MM.1S (cell line): ENCODE measurements around the gene VWA1.
"Not testable (repeated sequence)": the region's sequence is repeated elsewhere in the genome, so short reads cannot be mapped to it uniquely, and the experiment has no call there.

Source experiments
- DNase-seq: peaks from one replicate; pipeline ENCODE4 v3.0.0-alpha.2; 2015
- H2AFZ ChIP-seq: fragments of 300-600 bp; sonication (generic); 2 replicates; pipeline ENCODE4 v1.6.0; 2016; ENCODE audit warnings: antibody characterized with exemption, low read length
- H3F3A ChIP-seq: fragments of 300-600 bp; sonication (generic); 2 replicates; pipeline ENCODE4 v1.6.1; 2016; ENCODE audit warnings: mild to moderate bottlenecking, antibody characterized with exemption, low read length, moderate library complexity, mixed read lengths; ENCODE audit not compliant: insufficient read depth
- H3K27ac ChIP-seq: fragments of 300-600 bp; sonication (generic); 2 replicates; pipeline ENCODE4 v1.5.1; 2016; ENCODE audit warnings: mild to moderate bottlenecking, low read length
- H3K27me3 ChIP-seq: fragments of 300-600 bp; sonication (generic); replicated peaks from 2 replicates; pipeline ENCODE4 v1.6.0; 2016; ENCODE audit warnings: low read length; ENCODE audit not compliant: insufficient read depth
- H3K36me3 ChIP-seq: fragments of 300-600 bp; sonication (generic); replicated peaks from 2 replicates; pipeline ENCODE4 v1.6.1; 2016; ENCODE audit warnings: mild to moderate bottlenecking, low read length, mixed read lengths; ENCODE audit not compliant: insufficient read depth
- H3K4me1 ChIP-seq: fragments of 300-600 bp; sonication (generic); 2 replicates; pipeline ENCODE4 v1.6.1; 2016; ENCODE audit warnings: low read length, mixed read lengths
- H3K4me2 ChIP-seq: fragments of 300-600 bp; sonication (generic); 2 replicates; pipeline ENCODE4 v1.6.0; 2016; ENCODE audit warnings: low read depth, low read length
- H3K4me3 ChIP-seq: fragments of 300-600 bp; sonication (generic); 2 replicates; pipeline ENCODE4 v1.5.1; 2016; ENCODE audit warnings: low read length, mixed read lengths
- H3K79me2 ChIP-seq: fragments of 300-600 bp; sonication (generic); 2 replicates; pipeline ENCODE4 v1.6.1; 2016; ENCODE audit warnings: mixed run types, low read length, mixed read lengths
- H3K9ac ChIP-seq: fragments of 300-600 bp; sonication (generic); 2 replicates; pipeline ENCODE4 v1.6.1; 2016; ENCODE audit warnings: low read length, mixed read lengths
- H3K9me2 ChIP-seq: fragments of 300-600 bp; sonication (generic); replicated peaks from 2 replicates; pipeline ENCODE4 v1.6.1; 2016; ENCODE audit warnings: mild to moderate bottlenecking, low read length, mixed read lengths; ENCODE audit not compliant: insufficient read depth
- H3K9me3 ChIP-seq: fragments of 300-600 bp; sonication (generic); replicated peaks from 2 replicates; pipeline ENCODE4 v1.6.1; 2016; ENCODE audit warnings: mild to moderate bottlenecking, low read length, mixed read lengths; ENCODE audit not compliant: insufficient read depth
- H4K20me1 ChIP-seq: fragments of 300-600 bp; sonication (generic); 2 replicates; pipeline ENCODE4 v1.6.1; 2016; ENCODE audit warnings: mild to moderate bottlenecking, low read length, moderate library complexity, mixed read lengths; ENCODE audit not compliant: insufficient read depth
- EZH2 ChIP-seq: fragments of 300-600 bp; sonication (generic); optimal IDR thresholded peaks from 2 replicates; pipeline ENCODE3; 2017; ENCODE audit warnings: low read depth, mild to moderate bottlenecking, antibody characterized with exemption, low read length, mixed read lengths
- EZH2phosphoT487 ChIP-seq: fragments of 300-600 bp; sonication (generic); IDR thresholded peaks from 2 replicates; pipeline ENCODE4 v1.6.1; 2018; ENCODE audit warnings: antibody characterized with exemption, low read length
- TF ChIP-seq, protein P1 (sequence below): fragments of 300-600 bp; sonication (generic); IDR thresholded peaks from 2 replicates; pipeline ENCODE4 v1.5.1; 2016; ENCODE audit warnings: antibody characterized with exemption, low read length, mixed read lengths

Gene VWA1

DNA sequence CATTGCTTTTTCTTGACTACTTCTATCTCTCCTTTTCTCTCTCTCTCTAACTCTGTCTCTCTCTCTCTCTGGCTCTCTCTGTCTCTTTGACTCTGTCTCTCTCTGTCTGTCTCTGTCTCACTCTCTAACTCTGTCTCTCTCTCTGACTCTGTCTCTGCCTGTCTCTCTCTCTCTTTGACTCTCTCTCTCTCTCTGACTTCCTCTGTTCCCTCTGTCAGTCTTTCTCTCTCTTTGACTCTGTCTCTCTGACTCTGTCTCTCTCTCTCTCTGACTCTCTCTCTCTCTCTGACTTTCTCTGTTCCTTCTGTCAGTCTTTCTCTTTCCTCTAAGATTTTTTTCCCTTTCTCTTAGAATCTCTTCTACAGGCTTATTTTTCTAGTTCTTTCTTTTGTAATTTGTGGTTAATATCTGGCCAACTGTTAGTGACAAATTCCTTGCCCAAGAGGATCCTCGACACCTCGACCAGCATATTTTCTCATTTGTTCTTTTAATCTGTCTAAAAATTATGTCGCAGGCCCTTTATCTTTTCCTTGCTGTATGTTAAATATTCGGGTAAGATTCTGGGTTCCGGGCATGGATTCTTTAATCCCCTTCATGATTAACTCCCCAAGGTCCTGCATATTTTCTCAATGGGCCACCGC is 13.7 kb downstream of the VWA1 start, which contains the start of gene ATAD3C:
Gene ATAD3C, plus strand, starts transcription at position 591 of the 641 bp plus-strand sequence. CDS start 995 bp downstream, outside the sequence.
- no peak within 1 kb of the TSS for H3K27ac ChIP-seq
- H3K9me3 ChIP-seq: no peaks in the 10 kb centered on the region
- H3K27me3 ChIP-seq: peaks cover 44% of the 10 kb centered on the region
- H3K9ac ChIP-seq: no peak within 1 kb of the TSS
- H2AFZ ChIP-seq: no peak within 1 kb of the TSS
- H4K20me1 ChIP-seq: no peaks in the 10 kb centered on the region
- TF ChIP-seq, protein P1, sequence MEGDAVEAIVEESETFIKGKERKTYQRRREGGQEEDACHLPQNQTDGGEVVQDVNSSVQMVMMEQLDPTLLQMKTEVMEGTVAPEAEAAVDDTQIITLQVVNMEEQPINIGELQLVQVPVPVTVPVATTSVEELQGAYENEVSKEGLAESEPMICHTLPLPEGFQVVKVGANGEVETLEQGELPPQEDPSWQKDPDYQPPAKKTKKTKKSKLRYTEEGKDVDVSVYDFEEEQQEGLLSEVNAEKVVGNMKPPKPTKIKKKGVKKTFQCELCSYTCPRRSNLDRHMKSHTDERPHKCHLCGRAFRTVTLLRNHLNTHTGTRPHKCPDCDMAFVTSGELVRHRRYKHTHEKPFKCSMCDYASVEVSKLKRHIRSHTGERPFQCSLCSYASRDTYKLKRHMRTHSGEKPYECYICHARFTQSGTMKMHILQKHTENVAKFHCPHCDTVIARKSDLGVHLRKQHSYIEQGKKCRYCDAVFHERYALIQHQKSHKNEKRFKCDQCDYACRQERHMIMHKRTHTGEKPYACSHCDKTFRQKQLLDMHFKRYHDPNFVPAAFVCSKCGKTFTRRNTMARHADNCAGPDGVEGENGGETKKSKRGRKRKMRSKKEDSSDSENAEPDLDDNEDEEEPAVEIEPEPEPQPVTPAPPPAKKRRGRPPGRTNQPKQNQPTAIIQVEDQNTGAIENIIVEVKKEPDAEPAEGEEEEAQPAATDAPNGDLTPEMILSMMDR: no peak
- TF ChIP-seq EZH2 (no peak), EZH2phosphoT487 (no peak)
- no peak within 1 kb of the TSS for H3K4me3 ChIP-seq
- H3K4me1 ChIP-seq: no peaks in the 10 kb centered on the region
- H3K4me2 ChIP-seq: no peak within 1 kb of the TSS
- DNase-seq: no peak
- no peaks in the 10 kb centered on the region for H3F3A ChIP-seq
- H3K36me3 ChIP-seq: no peaks in the 10 kb centered on the region
- no peaks in the 10 kb centered on the region for H3K79me2 ChIP-seq
- H3K9me2 ChIP-seq: no peaks in the 10 kb centered on the region

GRCh38 chr1:1450616-1451015 is 15.1 kb downstream of the VWA1 start:
- not testable (repeated sequence) for H3K27ac ChIP-seq, DNase-seq, H3K4me1 ChIP-seq, H3K4me2 ChIP-seq, H3F3A ChIP-seq, H2AFZ ChIP-seq, H3K9me2 ChIP-seq, H4K20me1 ChIP-seq, H3K9ac ChIP-seq, H3K9me3 ChIP-seq, H3K79me2 ChIP-seq, H3K36me3 ChIP-seq, H3K4me3 ChIP-seq
- H3K27me3 ChIP-seq: peaks cover 49% of the 10 kb centered on the region

DNA sequence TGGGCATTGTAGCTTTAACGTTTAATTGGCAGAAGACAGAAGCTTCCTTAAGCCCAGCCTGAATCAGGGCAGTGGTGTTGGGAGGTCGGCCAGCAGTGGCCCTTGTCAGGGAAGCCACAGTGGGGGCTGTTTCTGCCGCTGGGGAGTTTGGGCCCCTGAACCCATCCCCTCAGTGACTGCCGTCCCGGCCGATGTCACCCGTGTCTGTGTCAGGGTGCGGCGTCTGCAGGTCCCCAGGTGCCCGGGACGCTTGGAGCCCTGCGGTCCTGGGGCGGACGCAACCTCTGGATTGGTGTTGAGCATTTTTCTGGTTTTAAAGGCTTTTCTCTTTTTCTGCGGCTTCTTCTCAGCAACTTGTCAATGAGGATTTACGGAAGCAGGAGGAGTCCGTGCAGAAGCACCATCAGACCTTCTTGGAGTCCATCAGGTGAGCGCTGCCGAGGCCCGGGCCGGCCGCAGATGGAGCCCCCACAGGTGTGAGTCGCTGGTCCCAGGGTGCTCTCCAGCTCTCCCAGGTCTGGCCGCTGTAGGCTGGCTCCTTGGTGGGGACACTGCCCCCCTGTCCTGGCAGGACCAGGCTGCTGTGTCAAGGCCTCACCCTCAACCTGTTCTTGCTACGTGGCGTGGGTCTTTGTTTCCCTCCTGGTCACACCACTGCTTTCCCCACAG is 16.3 kb downstream of the VWA1 start:
- no peak overlapping the region for H2AFZ ChIP-seq
- no peak for TF ChIP-seq EZH2phosphoT487
- no peak for TF ChIP-seq EZH2
- TF ChIP-seq, protein P1: no peak

DNA sequence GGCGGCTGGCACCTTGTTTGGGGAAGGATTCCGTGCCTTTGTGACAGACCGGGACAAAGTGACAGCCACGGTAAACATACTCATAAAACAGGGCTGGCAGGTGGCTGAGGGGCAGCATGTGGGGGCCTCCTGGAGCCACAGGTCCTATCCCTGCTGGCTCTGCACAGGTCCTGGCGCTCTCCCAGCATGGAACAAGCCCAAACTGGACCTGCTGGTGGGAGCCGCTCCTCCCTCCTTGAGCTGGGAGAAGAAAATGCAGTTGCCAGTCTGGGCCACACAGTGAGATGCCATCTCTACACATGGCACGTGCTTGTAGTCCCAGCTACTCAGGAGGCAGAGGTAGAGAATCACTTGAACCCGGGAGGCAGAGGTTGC is 16.9 kb downstream of the VWA1 start:
- H3K27me3 ChIP-seq: peaks cover 55% of the 10 kb centered on the region
- H2AFZ ChIP-seq, DNase-seq, H3F3A ChIP-seq, H4K20me1 ChIP-seq, H3K4me2 ChIP-seq, H3K4me1 ChIP-seq, H3K9ac ChIP-seq, H3K4me3 ChIP-seq, H3K79me2 ChIP-seq, H3K27ac ChIP-seq, H3K9me2 ChIP-seq, H3K9me3 ChIP-seq, H3K36me3 ChIP-seq: not testable (repeated sequence)

More for the DNA sequence above, 16.3 kb downstream of the VWA1 start:
- no peak overlapping the region for H3K4me3 ChIP-seq
- H3K79me2 ChIP-seq: no peaks in the 10 kb centered on the region
- H3K27ac ChIP-seq: no peak overlapping the region
- H3F3A ChIP-seq: no peaks in the 10 kb centered on the region
- no peaks in the 10 kb centered on the region for H3K4me1 ChIP-seq
- no peak for DNase-seq
- no peaks in the 10 kb centered on the region for H4K20me1 ChIP-seq
- H3K4me2 ChIP-seq: no peak overlapping the region
- H3K9me3 ChIP-seq: no peaks in the 10 kb centered on the region
- H3K9ac ChIP-seq: no peak overlapping the region
- peaks cover 51% of the 10 kb centered on the region for H3K27me3 ChIP-seq
- H3K9me2 ChIP-seq: no peaks in the 10 kb centered on the region
- H3K36me3 ChIP-seq: no peaks in the 10 kb centered on the region
